Measurements from ENCODE around the gene ITPKB.

- TF ChIP-seq CTCF (IDR thresholded peaks at IDR 0.05; ENCODE audit: insufficient read depth, low read length) (no peak), REST (IDR thresholded peaks at IDR 0.05; ENCODE audit: insufficient replicate concordance, low read depth) (no peak), SPI1 (IDR thresholded peaks at IDR 0.05; ENCODE audit: borderline replicate concordance, low read depth) (no peak)
Measured at GRCh38 chr1:226719596-226720387, 19.3 kb downstream of the ITPKB start.
